Measurements from ENCODE around the gene SLC6A2.

The SLC6A2 gene

GRCh38 chr16:55661941-55662643 lies 6.3 kb downstream of the SLC6A2 start:
- Histone ChIP-seq H3K4me3 (ENCODE audit: extremely low read depth, insufficient read depth, low read length, poor library complexity, severe bottlenecking) (no peak overlapping the region), H3K9me3 (ENCODE audit: control insufficient read depth, low read length) (peaks cover 4% of the 10 kb centered on the region), H3K4me1 (ENCODE audit: control insufficient read depth, insufficient read depth, low read length, poor library complexity, severe bottlenecking) (no peaks in the 10 kb centered on the region), H3K36me3 (ENCODE audit: control insufficient read depth, insufficient read depth, low read length) (no peaks in the 10 kb centered on the region), H3K27ac (ENCODE audit: low read depth, low read length, severe bottlenecking) (no peak overlapping the region)

GRCh38 chr16:55662644-55663031 lies 6.8 kb downstream of the SLC6A2 start:
- H3K9me3 ChIP-seq (ENCODE audit: control insufficient read depth, low read length), result peaks cover 4% of the 10 kb centered on the region
- H3K4me1 ChIP-seq (ENCODE audit: control insufficient read depth, insufficient read depth, low read length, poor library complexity, severe bottlenecking), result no peaks in the 10 kb centered on the region
- H3K27ac ChIP-seq (ENCODE audit: low read depth, low read length, severe bottlenecking), result no peak overlapping the region
- 80 to 84% methylated on average over 2 to 3 of the region's 5 CpGs for WGBS, 2 experiments (ENCODE audit: insufficient coverage in 2 of 2)
- no peak overlapping the region for H3K4me3 ChIP-seq (ENCODE audit: extremely low read depth, insufficient read depth, low read length, poor library complexity, severe bottlenecking)
- no peaks in the 10 kb centered on the region for H3K36me3 ChIP-seq (ENCODE audit: control insufficient read depth, insufficient read depth, low read length)

GRCh38 chr16:55663225-55663624 lies 7.4 kb downstream of the SLC6A2 start:
- Histone ChIP-seq H3K9me3 (ENCODE audit: control insufficient read depth, low read length) (peaks cover 4% of the 10 kb centered on the region), H3K4me1 (ENCODE audit: control insufficient read depth, insufficient read depth, low read length, poor library complexity, severe bottlenecking) (no peaks in the 10 kb centered on the region), H3K36me3 (ENCODE audit: control insufficient read depth, insufficient read depth, low read length) (no peaks in the 10 kb centered on the region), H3K27ac (ENCODE audit: low read depth, low read length, severe bottlenecking) (no peak overlapping the region), H3K4me3 (ENCODE audit: extremely low read depth, insufficient read depth, low read length, poor library complexity, severe bottlenecking) (no peak overlapping the region)
- WGBS, 2 experiments (ENCODE audit: insufficient coverage in 2 of 2), result 71% methylated on average over 1 of the region's 1 CpG; no CpG with 5 or more reads in 1 of the 2 experiments

- 86 to 88% methylated on average over 3 to 8 of the region's 8 CpGs for WGBS, 2 experiments (ENCODE audit: insufficient coverage in 2 of 2)
- H3K4me3 ChIP-seq (ENCODE audit: extremely low read depth, insufficient read depth, low read length, poor library complexity, severe bottlenecking), result no peak overlapping the region
- H3K9me3 ChIP-seq (ENCODE audit: control insufficient read depth, low read length), result peaks cover 4% of the 10 kb centered on the region
- no peaks in the 10 kb centered on the region for H3K4me1 ChIP-seq (ENCODE audit: control insufficient read depth, insufficient read depth, low read length, poor library complexity, severe bottlenecking)
- H3K36me3 ChIP-seq (ENCODE audit: control insufficient read depth, insufficient read depth, low read length), result no peaks in the 10 kb centered on the region
- no peak overlapping the region for H3K27ac ChIP-seq (ENCODE audit: low read depth, low read length, severe bottlenecking)
These were observed 8.2 kb downstream of the SLC6A2 start for GRCh38 chr16:55663765-55664677.

- H3K27ac ChIP-seq (ENCODE audit: low read depth, low read length, severe bottlenecking), result no peak overlapping the region
- 74 to 97% methylated on average over 3 to 5 of the region's 7 CpGs for WGBS, 2 experiments (ENCODE audit: insufficient coverage in 2 of 2)
These were observed 9.1 kb downstream of the SLC6A2 start for GRCh38 chr16:55664786-55665407.

GRCh38 chr16:55665511-55665910 lies 9.7 kb downstream of the SLC6A2 start:
- peaks cover 4% of the 10 kb centered on the region for H3K9me3 ChIP-seq (ENCODE audit: control insufficient read depth, low read length)
- H3K4me3 ChIP-seq (ENCODE audit: extremely low read depth, insufficient read depth, low read length, poor library complexity, severe bottlenecking), result no peak overlapping the region
- H3K27ac ChIP-seq (ENCODE audit: low read depth, low read length, severe bottlenecking), result no peak overlapping the region
- H3K36me3 ChIP-seq (ENCODE audit: control insufficient read depth, insufficient read depth, low read length), result no peaks in the 10 kb centered on the region
- 76 to 86% methylated on average over 1 to 2 of the region's 3 CpGs for WGBS, 2 experiments (ENCODE audit: insufficient coverage in 2 of 2)
- no peaks in the 10 kb centered on the region for H3K4me1 ChIP-seq (ENCODE audit: control insufficient read depth, insufficient read depth, low read length, poor library complexity, severe bottlenecking)

More at GRCh38 chr16:55664786-55665407, 9.1 kb downstream of the SLC6A2 start:
- Histone ChIP-seq H3K36me3 (ENCODE audit: control insufficient read depth, insufficient read depth, low read length) (no peaks in the 10 kb centered on the region), H3K4me1 (ENCODE audit: control insufficient read depth, insufficient read depth, low read length, poor library complexity, severe bottlenecking) (no peaks in the 10 kb centered on the region), H3K9me3 (ENCODE audit: control insufficient read depth, low read length) (peaks cover 4% of the 10 kb centered on the region), H3K4me3 (ENCODE audit: extremely low read depth, insufficient read depth, low read length, poor library complexity, severe bottlenecking) (no peak overlapping the region)

- Histone ChIP-seq H3K4me3 (ENCODE audit: extremely low read depth, insufficient read depth, low read length, poor library complexity, severe bottlenecking) (no peak overlapping the region), H3K4me1 (ENCODE audit: control insufficient read depth, insufficient read depth, low read length, poor library complexity, severe bottlenecking) (no peaks in the 10 kb centered on the region), H3K27ac (ENCODE audit: low read depth, low read length, severe bottlenecking) (no peak overlapping the region), H3K36me3 (ENCODE audit: control insufficient read depth, insufficient read depth, low read length) (no peaks in the 10 kb centered on the region), H3K9me3 (ENCODE audit: control insufficient read depth, low read length) (peaks cover 4% of the 10 kb centered on the region)
- 84 to 100% methylated on average over 2 of the region's 2 CpGs for WGBS, 2 experiments (ENCODE audit: insufficient coverage in 2 of 2)
These were observed 10.2 kb downstream of the SLC6A2 start for GRCh38 chr16:55666012-55666411.

- Histone ChIP-seq H3K9me3 (ENCODE audit: control insufficient read depth, low read length) (peaks cover 4% of the 10 kb centered on the region), H3K4me1 (ENCODE audit: control insufficient read depth, insufficient read depth, low read length, poor library complexity, severe bottlenecking) (no peaks in the 10 kb centered on the region), H3K36me3 (ENCODE audit: control insufficient read depth, insufficient read depth, low read length) (no peaks in the 10 kb centered on the region), H3K27ac (ENCODE audit: low read depth, low read length, severe bottlenecking) (no peak overlapping the region), H3K4me3 (ENCODE audit: extremely low read depth, insufficient read depth, low read length, poor library complexity, severe bottlenecking) (no peak overlapping the region)
- 100% methylated on average over 1 of the region's 1 CpG; no CpG with 5 or more reads in 1 of the 2 experiments for WGBS, 2 experiments (ENCODE audit: insufficient coverage in 2 of 2)
These were observed 12.0 kb downstream of the SLC6A2 start for GRCh38 chr16:55667753-55668152.

- H3K4me3 ChIP-seq (ENCODE audit: extremely low read depth, insufficient read depth, low read length, poor library complexity, severe bottlenecking), result no peak overlapping the region
- no peak overlapping the region for H3K27ac ChIP-seq (ENCODE audit: low read depth, low read length, severe bottlenecking)
- no peaks in the 10 kb centered on the region for H3K9me3 ChIP-seq (ENCODE audit: control insufficient read depth, low read length)
- 86 to 89% methylated on average over 6 to 8 of the region's 9 CpGs for WGBS, 2 experiments (ENCODE audit: insufficient coverage in 2 of 2)
- H3K36me3 ChIP-seq (ENCODE audit: control insufficient read depth, insufficient read depth, low read length), result no peaks in the 10 kb centered on the region
- H3K4me1 ChIP-seq (ENCODE audit: control insufficient read depth, insufficient read depth, low read length, poor library complexity, severe bottlenecking), result no peaks in the 10 kb centered on the region
These were observed 12.8 kb downstream of the SLC6A2 start for GRCh38 chr16:55668340-55669281.
